WERI-Rb-1 (cell line): Measurements from ENCODE around the gene APELA.
A peak's percentile ranks its signal among the peaks of the same experiment; 100 is the strongest.
"Not testable (repeated sequence)": the region's sequence is repeated elsewhere in the genome, so short reads cannot be mapped to it uniquely, and the experiment has no call there.

Experiments used
- DNase-seq: peaks from one replicate; pipeline ENCODE4 v3.0.0-alpha.2; 2020
- H3K27ac ChIP-seq: fragments of 250-450 bp; sonication (Bioruptor Pico); 2 replicates; pipeline ENCODE4 v1.5.1; 2020; ENCODE audit warnings: mild to moderate bottlenecking, moderate library complexity
- H3K27me3 ChIP-seq: fragments of 250-450 bp; sonication (Bioruptor Pico); 2 replicates; pipeline ENCODE4 v1.5.1; 2021; ENCODE audit warnings: mild to moderate bottlenecking, low read depth, moderate library complexity; ENCODE audit not compliant: insufficient read depth, severe bottlenecking
- H3K36me3 ChIP-seq: fragments of 250-450 bp; sonication (Bioruptor Pico); 2 replicates; pipeline ENCODE4 v1.5.1; 2020; ENCODE audit warnings: mild to moderate bottlenecking, moderate library complexity
- H3K4me3 ChIP-seq: 2 replicates; pipeline ENCODE4 v1.5.1; 2011; ENCODE audit warnings: low read depth, mild to moderate bottlenecking, control low read depth, low read length
- H3K9me3 ChIP-seq: fragments of 250-450 bp; sonication (Bioruptor Pico); 2 replicates; pipeline ENCODE4 v1.5.1; 2021; ENCODE audit warnings: mild to moderate bottlenecking, moderate library complexity; ENCODE audit not compliant: severe bottlenecking
- CTCF ChIP-seq: IDR thresholded peaks from 2 replicates; pipeline ENCODE4 v1.5.1; 2011; ENCODE audit warnings: low read depth, mild to moderate bottlenecking, control low read depth, inconsistent platforms, low read length

The APELA gene

GRCh38 chr4:164935363-164935762 is 58.4 kb downstream of the APELA start:
- no peaks in the 10 kb centered on the region for H3K36me3 ChIP-seq
- no peak overlapping the region for H3K27ac ChIP-seq
- no peaks in the 10 kb centered on the region for H3K27me3 ChIP-seq
- peak; percentile 53 for TF ChIP-seq CTCF
- peak; percentile 52 for DNase-seq
- H3K9me3 ChIP-seq: no peaks in the 10 kb centered on the region
- no peak overlapping the region for H3K4me3 ChIP-seq

- not testable (repeated sequence) for H3K9me3 ChIP-seq, H3K27me3 ChIP-seq, H3K36me3 ChIP-seq, H3K4me3 ChIP-seq, DNase-seq, H3K27ac ChIP-seq
These were observed 59.1 kb downstream of the APELA start for GRCh38 chr4:164935865-164936606.

GRCh38 chr4:164937576-164938270 is 60.7 kb downstream of the APELA start:
- Histone ChIP-seq H3K27ac (no peak overlapping the region), H3K27me3 (no peaks in the 10 kb centered on the region), H3K4me3 (no peak overlapping the region), H3K9me3 (no peaks in the 10 kb centered on the region), H3K36me3 (no peaks in the 10 kb centered on the region)
- DNase-seq: peak; percentile 35
- peak; percentile 70 for TF ChIP-seq CTCF

GRCh38 chr4:164943192-164943591 is 66.2 kb downstream of the APELA start:
- no peak for TF ChIP-seq CTCF
- Histone ChIP-seq H3K4me3 (no peak overlapping the region), H3K27me3 (no peaks in the 10 kb centered on the region), H3K9me3 (no peaks in the 10 kb centered on the region), H3K36me3 (no peaks in the 10 kb centered on the region), H3K27ac (no peak overlapping the region)
- no peak for DNase-seq

GRCh38 chr4:164945146-164945545 is 68.2 kb downstream of the APELA start:
- DNase-seq: no peak
- no peaks in the 10 kb centered on the region for H3K27me3 ChIP-seq
- no peaks in the 10 kb centered on the region for H3K9me3 ChIP-seq
- H3K36me3 ChIP-seq: no peaks in the 10 kb centered on the region
- no peak overlapping the region for H3K27ac ChIP-seq
- no peak overlapping the region for H3K4me3 ChIP-seq
- no peak for TF ChIP-seq CTCF

- DNase-seq: no peak
- TF ChIP-seq CTCF: no peak
- H3K27me3 ChIP-seq: no peaks in the 10 kb centered on the region
- no peaks in the 10 kb centered on the region for H3K36me3 ChIP-seq
- no peaks in the 10 kb centered on the region for H3K9me3 ChIP-seq
- H3K4me3 ChIP-seq: no peak overlapping the region
- H3K27ac ChIP-seq: no peak overlapping the region
These were observed 69.8 kb downstream of the APELA start for GRCh38 chr4:164946810-164947209.
